Fibroblast of lung (primary cell): ENCODE measurements around the gene KIF9. TPM values are rescaled to one million over a fixed set of nuclear protein-coding genes. Genes with fewer than 3 reads are reported as not detected.

Experiments used
- DNase-seq, 2 donors: peaks; one replicate each; pipeline versions ENCODE4 v3.0.0 to v3.0.0-alpha.2; 2010; ENCODE audit warnings: low read depth in 2 of 2
- H2AFZ ChIP-seq: 2 replicates; pipeline ENCODE4 v1.5.1; 2012; ENCODE audit warnings: low read length, control low read depth, inconsistent platforms
- H3K27ac ChIP-seq: 2 replicates; pipeline ENCODE4 v1.5.1; 2011; ENCODE audit warnings: low read length, control low read depth; ENCODE audit not compliant: insufficient read depth
- H3K27me3 ChIP-seq: 2 replicates; pipeline ENCODE4 v1.5.1; 2011; ENCODE audit warnings: mild to moderate bottlenecking, low read length; ENCODE audit not compliant: control insufficient read depth, insufficient read depth
- H3K36me3 ChIP-seq: 2 replicates; pipeline ENCODE4 v1.5.1; 2011; ENCODE audit warnings: low read length; ENCODE audit not compliant: control insufficient read depth, insufficient read depth
- H3K4me1 ChIP-seq: 2 replicates; pipeline ENCODE4 v1.5.1; 2011; ENCODE audit warnings: low read length; ENCODE audit not compliant: control insufficient read depth, insufficient read depth; ENCODE audit errors: extremely low read depth
- H3K4me2 ChIP-seq: 2 replicates; pipeline ENCODE4 v1.5.1; 2011; ENCODE audit warnings: low read length, control low read depth; ENCODE audit not compliant: insufficient read depth; ENCODE audit errors: extremely low read depth
- H3K4me3 ChIP-seq, 4 experiments: fragments of 200-600 bp in 1 of 4; sonication (generic) in 1 of 4; replicated peaks in 1 of 4; 2 replicates each; pipeline ENCODE4 v1.5.1; 2011 to 2016; ENCODE audit warnings: low read length in 4 of 4, low read depth in 3 of 4, mild to moderate bottlenecking in 3 of 4, control low read depth in 2 of 4, inconsistent platforms in 1 of 4, mixed read lengths in 1 of 4; ENCODE audit not compliant: insufficient read depth in 1 of 4; ENCODE audit errors: control extremely low read depth in 1 of 4
- H3K79me2 ChIP-seq: 2 replicates; pipeline ENCODE4 v1.5.1; 2012; ENCODE audit warnings: mild to moderate bottlenecking, low read length, inconsistent platforms; ENCODE audit not compliant: control insufficient read depth, insufficient read depth
- H3K9ac ChIP-seq: 2 replicates; pipeline ENCODE4 v1.5.1; 2011; ENCODE audit warnings: mild to moderate bottlenecking, low read length, control low read depth; ENCODE audit not compliant: insufficient read depth
- H3K9me3 ChIP-seq: 2 replicates; pipeline ENCODE4 v1.5.1; 2012; ENCODE audit warnings: low read depth, low read length; ENCODE audit not compliant: control insufficient read depth, insufficient read depth
- H4K20me1 ChIP-seq: 2 replicates; pipeline ENCODE4 v1.5.1; 2011; ENCODE audit warnings: low read length; ENCODE audit not compliant: control insufficient read depth, insufficient read depth; ENCODE audit errors: extremely low read depth
- EZH2 ChIP-seq: IDR thresholded peaks from 2 replicates; pipeline ENCODE4 v1.5.1; 2012; ENCODE audit warnings: low read length, control low read depth, mild to moderate bottlenecking; ENCODE audit errors: missing control alignments
- polyA plus RNA-seq, 2 donors: library from polyadenylated mRNA; depleted of rRNA in 1 of 2; stranded (reverse) in 1 of 2; unstranded in 1 of 2; fragments of >200 nt; gene quantifications; 2 replicates each; pipeline ENCODE4 v1.2.1, GENCODE V29; 2011 to 2012; ENCODE audit warnings: missing spikeins in 1 of 2
- total RNA-seq: library from RNA; depleted of rRNA; stranded (reverse); fragments of >200 nt; gene quantifications from 2 replicates; pipeline ENCODE4 v1.2.1, GENCODE V29; 2014
- TF ChIP-seq, protein P1 (sequence below), 2 donors: IDR thresholded peaks in 1 of 2; conservative IDR thresholded peaks in 1 of 2; 1 replicate in 1 of 2; 2 replicates in 1 of 2; pipeline ENCODE4 v1.5.1; 2011 to 2012; ENCODE audit warnings: low read length in 2 of 2, control low read depth in 1 of 2, inconsistent platforms in 1 of 2, low read depth in 1 of 2, mild to moderate bottlenecking in 1 of 2

KIF9 gene
- total and polyA plus RNA-seq, 2 donors (not counting 1 experiment from before 2014, with no cell fraction given) = 2.8 to 4.3 TPM

DNA sequence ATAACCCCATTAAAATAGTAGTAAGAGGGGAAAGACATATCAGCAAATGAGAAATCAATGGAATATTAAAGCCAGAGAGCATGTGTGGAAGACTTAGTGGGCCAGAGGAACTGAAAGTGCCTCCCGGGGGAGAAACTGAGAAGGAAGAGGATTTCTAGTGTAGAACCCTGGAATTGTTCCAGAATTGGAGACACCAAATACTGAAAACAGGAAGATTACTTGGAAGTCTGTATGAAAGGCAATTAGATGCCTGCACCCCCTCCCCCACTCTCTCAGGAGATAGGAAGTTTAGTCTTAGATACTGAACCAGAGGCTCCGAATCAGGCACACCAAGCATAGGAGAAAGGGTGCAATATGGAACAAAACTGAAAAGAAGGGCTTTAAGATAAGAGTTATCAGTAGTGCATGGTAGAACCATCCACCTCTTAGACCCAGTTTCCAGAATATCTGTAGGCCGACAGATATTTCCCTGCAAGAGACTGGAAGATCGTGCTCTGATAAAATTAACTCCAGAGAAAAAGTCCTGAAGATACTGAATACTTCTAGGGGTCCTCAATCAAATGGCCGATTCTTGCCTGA, 32.6 kb upstream of the KIF9 start:
- no peak overlapping the region for H2AFZ ChIP-seq
- no peak overlapping the region for H3K4me3 ChIP-seq
- no peaks in the 10 kb centered on the region for H3K9me3 ChIP-seq
- no peaks in the 10 kb centered on the region for H4K20me1 ChIP-seq
- H3K27me3 ChIP-seq = no peaks in the 10 kb centered on the region
- H3K4me2 ChIP-seq = no peak overlapping the region
- TF ChIP-seq, protein P1, sequence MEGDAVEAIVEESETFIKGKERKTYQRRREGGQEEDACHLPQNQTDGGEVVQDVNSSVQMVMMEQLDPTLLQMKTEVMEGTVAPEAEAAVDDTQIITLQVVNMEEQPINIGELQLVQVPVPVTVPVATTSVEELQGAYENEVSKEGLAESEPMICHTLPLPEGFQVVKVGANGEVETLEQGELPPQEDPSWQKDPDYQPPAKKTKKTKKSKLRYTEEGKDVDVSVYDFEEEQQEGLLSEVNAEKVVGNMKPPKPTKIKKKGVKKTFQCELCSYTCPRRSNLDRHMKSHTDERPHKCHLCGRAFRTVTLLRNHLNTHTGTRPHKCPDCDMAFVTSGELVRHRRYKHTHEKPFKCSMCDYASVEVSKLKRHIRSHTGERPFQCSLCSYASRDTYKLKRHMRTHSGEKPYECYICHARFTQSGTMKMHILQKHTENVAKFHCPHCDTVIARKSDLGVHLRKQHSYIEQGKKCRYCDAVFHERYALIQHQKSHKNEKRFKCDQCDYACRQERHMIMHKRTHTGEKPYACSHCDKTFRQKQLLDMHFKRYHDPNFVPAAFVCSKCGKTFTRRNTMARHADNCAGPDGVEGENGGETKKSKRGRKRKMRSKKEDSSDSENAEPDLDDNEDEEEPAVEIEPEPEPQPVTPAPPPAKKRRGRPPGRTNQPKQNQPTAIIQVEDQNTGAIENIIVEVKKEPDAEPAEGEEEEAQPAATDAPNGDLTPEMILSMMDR (conservative IDR thresholded peaks at IDR 0.05 in 1 of 2, IDR thresholded peaks at IDR 0.05 in 1 of 2; ENCODE audit: low read depth in 1 of 2, low read length in 2 of 2) = no peak
- no peak for TF ChIP-seq EZH2
- H3K9ac ChIP-seq = no peak overlapping the region
- H3K27ac ChIP-seq = no peak overlapping the region
- H3K36me3 ChIP-seq = no peaks in the 10 kb centered on the region
- H3K79me2 ChIP-seq = no peaks in the 10 kb centered on the region
- DNase-seq = peak in 1 of 2 donors; percentile 13
- peaks cover 4% of the 10 kb centered on the region for H3K4me1 ChIP-seq

DNA sequence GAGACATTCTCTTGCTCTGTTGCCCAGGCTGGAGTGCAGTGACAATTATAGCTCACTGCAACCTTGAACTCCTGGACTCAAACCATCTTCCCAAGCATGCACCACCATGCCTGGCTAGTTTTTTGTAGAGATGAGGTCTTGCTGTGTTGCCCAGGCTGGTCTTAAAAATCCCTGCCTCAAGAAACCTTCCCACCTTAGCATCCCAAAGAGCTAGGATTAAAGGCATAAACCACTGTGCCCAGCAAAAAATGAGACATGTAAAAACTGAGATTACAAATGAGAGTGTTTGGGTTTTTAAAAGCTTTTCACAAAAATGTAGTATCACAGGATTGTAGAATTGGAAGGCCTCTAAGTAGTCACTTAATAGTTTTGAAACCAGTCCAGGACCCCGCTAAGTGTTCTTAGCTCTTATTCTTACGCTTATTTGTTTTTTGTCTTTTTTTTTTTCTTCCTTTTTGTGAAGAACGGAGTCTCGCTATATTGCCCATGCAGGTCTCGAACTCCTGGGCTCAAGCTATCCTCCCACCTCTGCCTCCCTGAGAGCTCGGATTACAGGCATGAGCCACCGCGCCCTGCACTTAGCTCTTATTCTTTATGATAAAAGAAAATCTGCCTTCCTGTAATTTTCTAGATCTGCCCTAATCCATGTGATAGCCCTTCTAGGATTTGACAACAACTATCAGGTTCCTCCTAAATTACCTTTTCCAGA, 31.6 kb upstream of the KIF9 start:
- TF ChIP-seq, protein P1 (conservative IDR thresholded peaks at IDR 0.05 in 1 of 2, IDR thresholded peaks at IDR 0.05 in 1 of 2; ENCODE audit: low read depth in 1 of 2, low read length in 2 of 2) = no peak
- TF ChIP-seq EZH2 = no peak
- no peak overlapping the region for H2AFZ ChIP-seq
- no peak overlapping the region for H3K9ac ChIP-seq
- H3K27me3 ChIP-seq = no peaks in the 10 kb centered on the region
- no peaks in the 10 kb centered on the region for H3K79me2 ChIP-seq
- H3K36me3 ChIP-seq = no peaks in the 10 kb centered on the region
- no peak for DNase-seq
- no peak overlapping the region for H3K4me2 ChIP-seq
- H3K4me1 ChIP-seq = peaks cover 4% of the 10 kb centered on the region
- H3K27ac ChIP-seq = no peak overlapping the region
- H4K20me1 ChIP-seq = no peaks in the 10 kb centered on the region
- H3K9me3 ChIP-seq = no peaks in the 10 kb centered on the region
- no peak overlapping the region for H3K4me3 ChIP-seq

DNA sequence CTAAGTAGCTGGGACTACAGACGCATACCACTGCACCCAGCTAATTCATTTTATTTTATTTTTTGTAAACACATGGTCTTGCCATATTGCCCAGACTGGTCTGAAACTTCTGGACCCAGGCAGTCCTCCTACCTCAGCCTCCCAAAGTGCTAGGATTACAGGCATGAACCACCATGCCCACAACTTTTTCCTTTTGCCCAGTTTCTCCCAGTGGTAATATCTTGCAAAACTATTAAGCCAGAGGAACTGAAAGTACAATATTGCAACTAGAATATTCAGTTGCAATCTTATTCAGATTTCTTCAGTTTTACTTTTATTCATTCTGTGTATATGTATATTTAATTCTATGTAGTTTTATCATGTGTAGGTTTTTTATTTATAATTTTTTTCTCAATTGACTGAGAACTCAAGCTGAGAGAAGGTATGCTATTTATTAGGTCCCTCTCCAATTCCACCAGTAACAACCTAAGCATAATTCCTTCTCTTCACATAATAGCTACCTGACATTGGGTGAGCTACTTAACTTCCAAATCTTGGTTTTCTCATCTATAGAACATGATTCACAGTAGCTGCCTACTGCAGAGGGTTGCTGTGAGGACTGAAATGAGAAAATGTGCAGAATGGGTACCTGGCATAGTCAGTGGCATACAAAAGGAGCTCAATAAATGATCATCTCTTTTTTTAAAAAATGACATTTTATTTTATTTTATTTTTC, 30.9 kb upstream of the KIF9 start:
- H3K79me2 ChIP-seq = no peaks in the 10 kb centered on the region
- no peaks in the 10 kb centered on the region for H3K27me3 ChIP-seq
- H3K9me3 ChIP-seq = no peaks in the 10 kb centered on the region
- H2AFZ ChIP-seq = no peak overlapping the region
- no peak overlapping the region for H3K4me3 ChIP-seq
- H3K36me3 ChIP-seq = no peaks in the 10 kb centered on the region
- H3K27ac ChIP-seq = no peak overlapping the region
- no peak overlapping the region for H3K4me2 ChIP-seq
- peaks cover 2% of the 10 kb centered on the region for H3K4me1 ChIP-seq
- TF ChIP-seq EZH2 = no peak
- TF ChIP-seq, protein P1 (conservative IDR thresholded peaks at IDR 0.05 in 1 of 2, IDR thresholded peaks at IDR 0.05 in 1 of 2; ENCODE audit: low read depth in 1 of 2, low read length in 2 of 2) = no peak
- no peak for DNase-seq
- no peaks in the 10 kb centered on the region for H4K20me1 ChIP-seq
- no peak overlapping the region for H3K9ac ChIP-seq
